Mucosa of rectum (tissue), 2 donors: ENCODE results near the gene PCMT1.
"Not testable (repeated sequence)": the region's sequence is repeated elsewhere in the genome, so short reads cannot be mapped to it uniquely, and the experiment has no call there.

ENCODE experiments used
- H3K27ac ChIP-seq, 2 donors: one replicate each; pipeline ENCODE4 v1.7.0; 2013; ENCODE audit warnings: inconsistent platforms in 2 of 2, low read depth in 2 of 2, low read length in 2 of 2
- H3K27me3 ChIP-seq, 2 donors: one replicate each; pipeline ENCODE4 v1.7.0; 2013; ENCODE audit warnings: low read length in 2 of 2; ENCODE audit not compliant: control insufficient read depth in 2 of 2, insufficient read depth in 2 of 2
- H3K36me3 ChIP-seq, 2 donors: one replicate each; pipeline ENCODE4 v1.7.0; 2013; ENCODE audit warnings: low read length in 2 of 2; ENCODE audit not compliant: control insufficient read depth in 2 of 2, insufficient read depth in 2 of 2
- H3K4me1 ChIP-seq, 2 donors: one replicate each; pipeline ENCODE4 v1.7.0; 2013; ENCODE audit warnings: low read length in 2 of 2, mild to moderate bottlenecking in 1 of 2; ENCODE audit not compliant: control insufficient read depth in 2 of 2, insufficient read depth in 2 of 2
- H3K4me3 ChIP-seq, 2 donors: one replicate each; pipeline ENCODE4 v1.7.0; 2013; ENCODE audit warnings: low read length in 2 of 2
- H3K9ac ChIP-seq, 2 donors: one replicate each; pipeline ENCODE4 v1.7.0; 2013; ENCODE audit warnings: low read length in 2 of 2, low read depth in 1 of 2, mild to moderate bottlenecking in 1 of 2
- H3K9me3 ChIP-seq, 2 donors: one replicate each; pipeline ENCODE4 v1.7.0; 2013; ENCODE audit warnings: low read length in 2 of 2; ENCODE audit not compliant: control insufficient read depth in 2 of 2
- donor health status: healthy.
- donor health status: Normal muscosa, but diverticular disease.

Gene PCMT1

GRCh38 chr6:149834513-149835481 lies 85.3 kb downstream of the PCMT1 start:
- no peaks in the 10 kb centered on the region for H3K27me3 ChIP-seq
- H3K9ac ChIP-seq = no peak overlapping the region
- no peak overlapping the region for H3K4me3 ChIP-seq
- H3K27ac ChIP-seq = no peak overlapping the region
- H3K36me3 ChIP-seq = peaks cover 0 to 2% of the 10 kb centered on the region in 2 donors
- no peaks in the 10 kb centered on the region for H3K9me3 ChIP-seq
- H3K4me1 ChIP-seq = no peaks in the 10 kb centered on the region

DNA sequence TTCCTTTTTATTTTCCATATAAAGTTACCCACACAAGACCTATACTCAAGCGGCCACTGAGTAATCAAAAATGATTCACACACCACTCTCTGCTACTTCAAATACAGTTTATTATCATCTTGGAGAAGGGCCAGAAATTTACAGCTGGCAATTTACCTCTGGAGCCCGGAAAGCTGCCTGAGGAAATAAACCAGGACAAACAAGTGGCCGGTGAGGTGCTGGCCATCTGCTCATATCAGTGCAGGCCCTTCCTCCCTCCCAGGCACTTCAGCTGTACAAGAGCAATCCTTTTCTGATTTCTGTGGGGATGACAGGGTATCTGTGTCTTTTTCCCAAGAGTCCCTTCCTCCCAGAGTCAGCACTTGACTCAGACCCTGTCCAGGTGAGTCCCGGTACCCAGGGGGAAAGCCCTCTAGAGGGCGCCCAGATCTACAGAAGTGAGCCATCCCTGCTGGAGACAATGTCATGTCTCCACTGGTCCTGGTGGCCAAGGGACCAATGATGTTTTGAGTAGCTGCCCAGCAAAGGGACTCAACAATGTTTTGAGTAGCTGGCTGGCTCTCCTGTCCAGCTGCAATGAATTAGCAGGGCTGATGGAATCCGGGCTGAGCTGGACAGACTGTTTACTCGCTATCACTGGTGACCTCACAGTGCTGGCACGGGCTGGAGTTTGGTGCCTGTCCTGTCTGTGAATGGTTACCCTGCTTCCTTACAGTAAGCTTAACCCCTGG lies 91.0 kb downstream of the PCMT1 start:
- no peaks in the 10 kb centered on the region for H3K27me3 ChIP-seq
- H3K9me3 ChIP-seq = no peaks in the 10 kb centered on the region
- no peak overlapping the region for H3K9ac ChIP-seq
- H3K4me3 ChIP-seq = no peak overlapping the region
- H3K27ac ChIP-seq = no peak overlapping the region
- peaks cover 9% of the 10 kb centered on the region in 2 donors for H3K4me1 ChIP-seq
- peaks cover 0 to 2% of the 10 kb centered on the region in 2 donors for H3K36me3 ChIP-seq

DNA sequence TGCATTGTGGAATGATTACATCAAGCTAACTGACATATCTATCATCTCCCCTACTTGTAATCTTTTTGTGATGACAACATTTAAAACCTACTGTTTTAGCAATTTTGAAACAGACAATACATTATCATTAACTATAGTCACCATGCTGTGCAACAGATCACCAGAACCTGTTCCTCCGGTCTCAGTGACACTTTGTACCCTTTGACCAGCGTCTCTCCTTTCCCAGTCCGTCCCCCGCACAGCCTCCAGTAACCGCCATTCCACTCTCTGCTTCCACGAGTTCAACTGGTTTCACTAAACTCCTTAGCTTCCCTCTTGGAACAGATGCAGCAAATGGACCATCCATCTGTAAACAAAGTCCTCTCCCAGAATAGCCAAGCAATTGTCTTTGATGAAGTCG lies 92.8 kb downstream of the PCMT1 start:
- Histone ChIP-seq H3K9ac (no peak overlapping the region), H3K27me3 (no peaks in the 10 kb centered on the region), H3K9me3 (no peaks in the 10 kb centered on the region), H3K4me3 (no peak overlapping the region), H3K36me3 (no peaks in the 10 kb centered on the region), H3K27ac (no peak overlapping the region), H3K4me1 (peaks cover 10 to 13% of the 10 kb centered on the region in 2 donors)

GRCh38 chr6:149843051-149843633 lies 93.6 kb downstream of the PCMT1 start:
- no peaks in the 10 kb centered on the region for H3K36me3 ChIP-seq
- no peak overlapping the region for H3K4me3 ChIP-seq
- H3K27ac ChIP-seq = no peak overlapping the region
- peaks cover 10 to 14% of the 10 kb centered on the region in 2 donors for H3K4me1 ChIP-seq
- no peak overlapping the region for H3K9ac ChIP-seq
- H3K27me3 ChIP-seq = no peaks in the 10 kb centered on the region
- no peaks in the 10 kb centered on the region for H3K9me3 ChIP-seq

DNA sequence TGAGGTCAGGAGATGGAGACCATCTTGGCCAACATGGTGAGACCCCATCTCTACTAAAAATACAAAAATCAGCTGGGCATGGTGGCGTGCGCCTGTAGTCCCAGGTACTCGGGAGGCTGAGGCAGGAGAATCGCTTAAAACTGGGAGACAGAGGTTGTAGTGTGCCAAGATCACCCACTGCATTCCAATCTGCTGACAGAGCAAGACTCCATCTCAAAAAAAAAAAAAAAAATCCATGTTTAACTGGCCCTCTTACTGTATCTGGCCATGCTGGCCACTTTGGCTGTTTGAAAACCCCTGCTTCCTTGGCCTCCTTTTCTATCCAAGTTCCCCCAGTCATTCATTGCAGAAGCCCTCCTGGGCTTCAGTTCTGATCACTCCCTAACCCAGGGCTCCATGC lies 94.5 kb downstream of the PCMT1 start:
- not testable (repeated sequence) for H3K9me3 ChIP-seq, H3K27me3 ChIP-seq, H3K27ac ChIP-seq, H3K9ac ChIP-seq, H3K36me3 ChIP-seq, H3K4me3 ChIP-seq
- H3K4me1 ChIP-seq = peaks cover 10 to 14% of the 10 kb centered on the region in 2 donors

GRCh38 chr6:149844480-149844879 lies 94.9 kb downstream of the PCMT1 start:
- Histone ChIP-seq H3K36me3 (no peaks in the 10 kb centered on the region), H3K27me3 (no peaks in the 10 kb centered on the region), H3K27ac (no peak overlapping the region), H3K9ac (no peak overlapping the region), H3K9me3 (no peaks in the 10 kb centered on the region), H3K4me3 (no peak overlapping the region), H3K4me1 (peaks cover 10 to 14% of the 10 kb centered on the region in 2 donors)

DNA sequence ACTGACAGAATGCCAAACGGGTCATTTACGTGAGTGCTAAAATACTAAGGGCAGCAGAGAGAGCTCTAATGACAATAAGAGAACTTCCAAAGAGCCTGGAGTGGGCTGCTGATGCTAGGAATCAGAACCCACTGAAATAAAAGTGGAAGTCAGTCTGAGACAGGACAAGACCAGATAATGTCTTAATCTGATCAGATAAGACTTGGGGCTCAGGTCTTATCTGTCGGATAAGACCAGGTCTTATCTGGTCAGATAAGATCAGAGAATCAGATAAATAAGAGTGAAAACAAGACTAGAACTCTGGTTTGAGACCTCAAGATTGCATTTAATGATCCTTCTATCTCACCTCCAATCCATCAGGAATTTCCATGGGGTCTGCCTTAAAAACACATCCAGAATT lies 96.0 kb downstream of the PCMT1 start:
- Histone ChIP-seq H3K9me3 (no peaks in the 10 kb centered on the region), H3K27ac (no peak overlapping the region), H3K4me1 (peaks cover 7 to 8% of the 10 kb centered on the region in 2 donors), H3K27me3 (no peaks in the 10 kb centered on the region), H3K9ac (no peak overlapping the region), H3K36me3 (no peaks in the 10 kb centered on the region), H3K4me3 (no peak overlapping the region)

GRCh38 chr6:149846321-149846720 lies 96.8 kb downstream of the PCMT1 start:
- no peaks in the 10 kb centered on the region for H3K9me3 ChIP-seq
- H3K27ac ChIP-seq = no peak overlapping the region
- H3K4me3 ChIP-seq = no peak overlapping the region
- H3K36me3 ChIP-seq = no peaks in the 10 kb centered on the region
- H3K9ac ChIP-seq = no peak overlapping the region
- no peaks in the 10 kb centered on the region for H3K27me3 ChIP-seq
- peaks cover 2 to 5% of the 10 kb centered on the region in 2 donors for H3K4me1 ChIP-seq

DNA sequence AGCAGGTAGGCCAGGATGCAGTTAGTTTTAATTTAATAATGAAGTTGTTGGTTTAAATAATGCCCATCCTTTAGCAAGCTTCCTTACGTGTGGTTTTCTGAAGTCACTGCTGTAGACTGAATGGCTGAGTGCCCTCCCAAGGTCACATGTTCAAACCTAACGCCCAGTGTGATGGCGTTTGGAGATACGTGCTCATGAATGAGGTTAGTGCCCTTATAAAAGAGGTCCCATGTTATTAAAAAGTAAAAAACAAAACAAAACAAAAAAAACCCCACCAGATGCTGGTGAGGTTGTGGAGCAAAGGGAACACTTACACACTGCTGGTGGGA lies 98.4 kb downstream of the PCMT1 start:
- Histone ChIP-seq H3K4me1 (peaks cover 2 to 5% of the 10 kb centered on the region in 2 donors), H3K27me3 (no peaks in the 10 kb centered on the region), H3K27ac (no peak overlapping the region), H3K9ac (no peak overlapping the region), H3K9me3 (no peaks in the 10 kb centered on the region), H3K36me3 (no peaks in the 10 kb centered on the region), H3K4me3 (no peak overlapping the region)

DNA sequence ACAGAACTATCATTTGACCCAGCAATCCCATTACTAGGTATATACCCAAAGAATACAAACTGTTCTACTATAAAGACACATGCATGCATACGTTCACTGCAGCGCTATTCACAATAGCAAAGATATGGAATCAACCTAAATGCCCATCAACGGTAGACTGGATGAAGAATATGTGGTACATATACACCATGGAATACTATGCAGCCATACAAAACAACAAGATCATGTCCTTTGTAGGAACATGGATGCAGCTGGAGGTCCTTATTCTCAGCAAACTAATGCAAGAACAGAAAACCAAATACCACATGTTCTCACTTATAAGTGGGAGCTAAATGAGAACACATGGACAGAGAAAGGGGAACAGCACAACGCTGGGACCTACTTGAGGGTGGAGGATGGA lies 98.8 kb downstream of the PCMT1 start:
- not testable (repeated sequence) for H3K4me3 ChIP-seq

More for the DNA sequence above, 98.8 kb downstream of the PCMT1 start:
- not testable (repeated sequence) for H3K9ac ChIP-seq, H3K4me1 ChIP-seq, H3K9me3 ChIP-seq, H3K27ac ChIP-seq, H3K27me3 ChIP-seq, H3K36me3 ChIP-seq
